Ecto neural progenitor cell (in vitro differentiated cells): ENCODE results near the gene CNTNAP2.
"Not testable (repeated sequence)": the region's sequence is repeated elsewhere in the genome, so short reads cannot be mapped to it uniquely, and the experiment has no call there.

Source experiments
- DNase-seq: peaks from one replicate; pipeline ENCODE4 v3.0.0-alpha.2; 2018; ENCODE audit warnings: low spot score

Gene CNTNAP2

DNA sequence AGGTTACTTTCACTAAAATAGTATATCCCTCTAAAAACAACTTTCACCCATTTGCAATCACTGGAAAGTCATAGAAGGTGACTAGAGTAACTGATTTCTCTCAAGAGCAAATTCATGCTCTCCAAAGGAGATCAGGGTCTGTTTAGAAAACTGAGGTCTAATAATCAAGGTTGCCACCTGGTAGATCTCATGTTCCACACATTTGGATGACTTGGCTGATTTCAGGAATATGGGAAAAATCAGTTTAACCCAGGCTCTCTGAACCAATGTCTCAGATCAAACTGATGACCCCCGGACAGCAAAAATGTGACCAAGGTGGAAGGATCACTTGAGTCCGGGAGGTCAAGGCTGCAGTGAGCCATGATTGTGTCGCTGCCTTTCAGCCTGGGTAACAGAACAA, 1911.6 kb downstream of the CNTNAP2 start:
- DNase-seq = no peak

DNA sequence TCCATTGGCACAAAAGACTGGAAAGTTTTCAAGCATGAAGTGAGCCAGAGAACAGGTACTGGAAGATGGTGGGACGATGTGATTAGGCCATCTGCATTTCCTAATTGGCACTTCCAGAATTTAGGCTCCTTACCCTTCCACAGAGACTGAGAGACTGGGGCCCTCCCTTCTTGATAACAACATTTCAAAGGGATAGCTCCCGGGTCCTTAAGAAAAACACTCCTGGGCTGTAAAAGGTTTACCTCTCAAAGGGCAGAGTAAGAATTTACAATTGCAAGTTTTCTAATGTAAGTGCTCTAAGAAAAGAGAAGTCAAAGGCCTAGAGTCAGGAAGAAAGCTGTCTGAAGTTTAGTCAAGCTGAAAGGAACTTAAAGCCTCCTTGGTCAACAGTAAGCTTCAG, 1914.4 kb downstream of the CNTNAP2 start:
- no peak for DNase-seq

DNA sequence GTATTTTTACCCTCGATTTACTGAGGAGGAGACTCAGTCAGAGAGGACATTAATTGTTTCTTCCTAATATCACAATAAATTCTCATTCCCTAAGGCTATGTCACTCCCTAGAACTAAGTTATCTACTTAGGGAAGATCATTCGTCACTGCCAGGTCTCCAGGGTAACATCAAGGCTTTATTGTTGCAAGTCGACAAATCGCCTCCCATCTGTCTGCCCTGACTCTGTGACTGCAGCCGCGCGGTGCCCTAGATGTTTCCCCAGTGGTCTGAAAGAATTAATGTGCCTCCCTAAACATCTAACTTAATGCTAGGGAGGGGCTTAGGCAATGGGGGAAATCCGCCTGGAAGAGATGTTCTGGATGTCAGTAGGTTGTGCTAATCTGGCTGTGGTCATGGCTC, 1915.2 kb downstream of the CNTNAP2 start:
- no peak for DNase-seq

DNA sequence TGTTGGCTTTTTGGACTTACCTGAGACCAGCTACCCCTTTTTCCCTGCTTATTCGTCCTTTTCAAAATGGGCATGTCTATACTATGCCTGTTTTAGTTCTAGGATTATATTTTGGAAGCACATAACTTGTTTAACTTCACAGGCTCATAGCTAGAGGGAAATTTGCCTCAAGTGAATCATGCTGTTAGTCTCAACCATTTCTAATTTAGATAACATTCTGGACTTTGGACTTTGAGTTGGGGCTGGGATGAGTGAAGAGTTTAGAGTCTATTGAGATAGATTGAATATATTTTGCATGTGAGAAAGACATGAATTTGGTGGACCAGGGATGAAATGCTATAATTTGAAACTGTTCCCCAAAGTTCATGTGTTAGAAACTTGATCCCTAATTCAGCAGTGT, 1919.3 kb downstream of the CNTNAP2 start:
- no peak for DNase-seq

DNA sequence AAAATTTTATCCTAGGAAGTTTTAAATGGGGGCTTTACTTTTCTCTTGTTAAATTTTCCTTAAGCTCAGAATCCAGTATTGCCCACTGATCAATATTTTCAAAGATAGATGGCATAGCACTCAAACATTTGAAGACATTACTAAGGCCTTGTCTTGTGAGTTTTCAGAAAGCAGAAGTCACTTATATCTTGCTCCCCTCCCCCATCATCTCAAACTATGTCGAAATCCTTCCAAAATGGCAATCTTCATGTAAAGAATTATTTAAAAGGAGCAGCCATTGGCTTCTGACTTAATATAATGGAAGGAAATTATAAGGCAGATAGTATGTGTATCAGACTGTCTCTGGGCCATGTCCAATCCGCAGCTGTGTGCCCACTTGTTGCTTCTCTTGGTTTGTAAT, 1920.4 kb downstream of the CNTNAP2 start:
- DNase-seq = no peak

DNA sequence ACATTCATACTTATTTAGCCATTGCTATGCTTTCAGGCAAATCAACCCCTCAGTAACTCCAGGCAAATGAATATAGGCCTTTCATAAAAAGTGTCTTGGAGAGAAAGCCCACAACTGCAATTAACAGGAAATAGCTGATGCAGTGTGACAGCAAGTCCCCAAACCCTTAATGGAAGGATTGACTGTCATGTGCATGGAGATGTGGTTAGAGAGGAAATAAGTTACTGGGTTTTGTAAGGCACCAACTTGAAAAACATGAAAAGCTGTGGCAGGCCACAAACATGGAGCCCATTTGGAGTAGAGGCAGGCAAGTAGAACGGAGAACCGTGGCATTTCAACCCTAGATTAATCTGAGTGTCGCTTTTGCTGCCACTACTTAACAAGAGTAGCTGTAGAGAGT, 1924.6 kb downstream of the CNTNAP2 start:
- no peak for DNase-seq

DNA sequence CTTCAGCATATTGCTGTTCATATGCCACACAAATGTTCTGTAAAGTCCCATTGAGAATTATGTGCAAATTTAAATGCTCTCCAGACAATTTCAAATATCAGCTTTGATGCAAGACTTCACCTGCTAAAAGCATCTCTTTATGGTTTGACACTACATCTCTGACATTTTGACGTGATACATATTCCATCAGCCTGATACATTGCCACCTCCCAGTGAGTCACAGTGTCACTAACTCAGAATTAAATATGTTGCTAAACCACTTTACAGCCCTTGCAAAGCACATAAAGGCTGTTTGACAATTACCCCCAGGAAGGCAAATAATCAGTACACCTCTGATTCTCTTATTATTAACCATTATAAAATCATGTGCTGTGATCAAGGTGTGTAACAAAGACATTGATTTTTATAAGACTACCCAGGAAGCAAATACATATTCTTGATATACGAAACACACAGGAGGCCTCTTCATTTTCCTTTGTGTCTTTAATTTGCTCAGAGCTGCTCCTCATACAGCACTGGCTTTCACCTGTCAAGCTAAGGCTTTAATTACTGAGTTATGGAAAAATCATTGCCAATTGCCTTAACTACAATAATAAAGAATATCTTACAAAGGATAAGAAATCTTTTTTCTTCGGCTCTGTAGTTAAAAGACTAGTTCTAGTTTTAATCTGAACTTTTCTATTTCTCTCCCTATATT, 1926.5 kb downstream of the CNTNAP2 start:
- no peak for DNase-seq

DNA sequence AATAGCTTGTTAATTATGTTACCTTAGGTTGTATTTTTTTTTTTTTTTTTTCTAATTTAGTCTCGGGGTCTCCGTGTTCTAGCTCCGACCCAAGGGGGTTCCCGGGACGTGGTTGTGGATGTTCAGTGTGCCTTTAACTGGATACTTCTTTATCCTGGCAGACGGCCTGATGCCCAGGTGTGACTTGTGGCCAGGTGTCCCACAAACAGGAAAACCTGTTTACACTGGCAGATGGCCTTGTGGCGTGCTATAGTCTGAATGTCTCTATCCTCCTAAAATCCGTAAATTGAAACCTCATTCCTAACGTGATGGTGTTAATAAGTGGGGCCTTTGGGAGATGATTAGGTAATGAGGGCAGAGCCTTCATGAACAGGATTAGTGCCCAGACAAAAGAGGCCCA, 1927.6 kb downstream of the CNTNAP2 start:
- DNase-seq = no peak

DNA sequence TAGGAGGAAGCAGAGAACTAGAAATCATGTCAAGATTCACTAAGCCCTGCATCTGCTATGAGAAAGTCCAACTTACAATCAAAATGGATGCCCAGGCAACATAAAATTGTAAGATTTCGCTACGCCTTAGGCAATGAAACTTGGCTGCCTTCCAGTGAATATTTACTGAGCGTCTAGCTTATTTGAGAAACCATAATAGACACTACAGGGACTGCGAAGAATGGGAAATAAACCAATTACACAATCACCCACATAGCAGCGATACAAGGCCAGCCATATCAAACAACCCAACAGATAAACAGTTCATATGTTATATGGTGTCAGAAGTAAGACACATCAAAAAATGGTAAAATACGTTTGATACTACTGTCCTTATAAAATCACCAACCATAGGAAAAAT, 1928.9 kb downstream of the CNTNAP2 start:
- no peak for DNase-seq

DNA sequence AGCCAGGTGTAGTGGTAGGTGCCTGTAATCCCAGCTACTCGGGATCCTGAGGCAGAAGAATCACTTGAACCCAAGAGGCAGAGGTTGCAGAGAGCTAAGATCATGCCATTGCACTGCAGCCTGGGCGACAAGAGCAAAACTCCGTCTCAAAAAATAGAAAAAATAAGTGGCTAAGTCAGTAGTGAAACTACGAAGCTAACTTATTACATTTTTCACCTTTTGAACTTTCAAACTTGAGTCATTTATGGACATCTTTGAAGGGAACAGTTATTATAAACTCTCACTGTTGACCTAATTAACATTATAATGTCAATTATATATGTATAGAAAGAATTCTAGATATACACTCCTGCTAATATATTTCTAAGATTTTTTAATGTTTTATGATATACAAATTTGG, 1932.5 kb downstream of the CNTNAP2 start:
- DNase-seq = no peak

DNA sequence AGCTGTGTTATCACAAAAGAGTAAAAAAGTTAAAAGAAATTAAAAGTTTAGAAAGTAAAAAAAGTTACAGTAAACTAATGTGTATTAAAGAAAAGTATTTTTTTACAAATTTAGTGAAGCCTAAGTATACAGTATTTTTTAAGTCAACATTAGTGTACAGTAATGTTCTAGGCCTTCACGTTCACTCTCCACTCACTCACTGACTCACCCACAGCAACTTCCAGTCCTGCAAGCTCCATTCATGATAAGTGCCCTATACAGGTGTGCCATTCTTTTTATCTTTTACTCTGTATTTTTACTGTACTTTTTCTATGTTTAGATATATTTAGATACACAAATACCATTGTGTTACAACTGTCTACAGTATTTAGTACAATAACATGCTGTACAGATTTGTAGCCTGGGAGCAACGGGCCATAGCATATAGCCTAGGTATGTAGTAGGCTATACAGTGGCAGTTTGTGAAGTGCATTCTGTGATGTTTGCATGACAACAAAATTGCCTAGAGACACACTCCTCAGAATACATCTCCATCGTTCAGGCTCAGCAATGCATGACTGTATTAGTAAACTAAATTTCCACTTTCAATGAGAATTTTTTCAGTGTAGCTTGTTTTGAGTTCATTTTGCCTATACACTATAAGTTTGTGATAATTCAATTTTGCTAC, 1934.0 kb downstream of the CNTNAP2 start:
- no peak for DNase-seq

DNA sequence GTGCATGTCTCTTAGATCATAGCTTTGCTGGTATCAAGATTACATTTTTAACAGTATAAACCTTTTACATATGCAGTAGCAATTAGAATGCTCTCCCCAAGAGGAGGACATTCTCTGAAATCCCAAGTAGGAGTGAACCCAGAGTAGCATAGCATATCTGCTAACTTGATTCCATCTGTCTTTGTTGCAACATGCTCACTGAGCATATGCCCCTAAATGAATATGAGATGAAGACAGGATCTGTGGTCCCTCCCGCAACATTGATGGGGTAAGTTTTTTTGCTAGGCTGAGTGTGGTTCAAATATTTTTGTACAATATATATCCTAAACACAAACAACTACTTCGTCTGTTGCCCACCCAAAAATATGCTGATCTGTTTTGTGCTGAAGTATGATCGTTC, 1939.8 kb downstream of the CNTNAP2 start:
- DNase-seq = no peak

DNA sequence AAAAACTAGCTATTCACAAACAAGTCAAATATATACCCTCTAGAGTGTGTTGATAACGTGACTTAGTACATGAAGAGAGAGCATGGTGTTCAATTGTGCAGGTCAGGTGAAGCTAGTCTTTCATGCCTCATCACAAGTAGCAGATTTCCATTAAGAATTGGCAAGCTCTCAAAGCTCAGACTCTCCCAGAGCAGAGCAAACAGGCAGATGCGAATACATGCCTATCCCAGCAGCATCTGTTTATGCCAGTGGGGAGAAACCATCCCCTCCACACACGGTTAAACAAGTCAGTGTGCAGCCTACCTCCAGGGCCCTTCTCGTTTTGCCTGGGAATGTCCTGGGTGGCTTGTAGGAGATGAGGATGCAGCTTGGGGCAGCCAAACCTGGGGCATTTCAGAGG, 1941.5 kb downstream of the CNTNAP2 start:
- no peak for DNase-seq

DNA sequence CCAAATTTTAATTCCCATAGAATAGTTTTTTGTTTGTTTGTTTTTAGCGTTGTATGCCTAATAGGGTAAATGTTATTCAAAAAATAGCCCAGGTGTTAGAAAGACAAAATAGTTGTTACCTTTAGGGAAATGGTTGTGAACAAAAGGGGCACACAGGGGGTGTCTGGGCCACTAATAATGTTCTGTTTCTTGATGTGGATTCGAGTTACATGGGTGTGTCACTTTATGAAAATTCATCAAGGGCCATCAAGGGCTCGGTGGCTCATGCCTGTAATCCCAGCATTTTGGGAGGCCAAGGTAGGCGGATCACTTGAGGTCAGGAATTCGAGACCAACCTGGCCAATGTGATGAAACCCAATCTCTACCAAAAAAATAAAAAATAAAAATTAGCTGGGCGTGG, 1942.2 kb downstream of the CNTNAP2 start:
- no peak for DNase-seq

DNA sequence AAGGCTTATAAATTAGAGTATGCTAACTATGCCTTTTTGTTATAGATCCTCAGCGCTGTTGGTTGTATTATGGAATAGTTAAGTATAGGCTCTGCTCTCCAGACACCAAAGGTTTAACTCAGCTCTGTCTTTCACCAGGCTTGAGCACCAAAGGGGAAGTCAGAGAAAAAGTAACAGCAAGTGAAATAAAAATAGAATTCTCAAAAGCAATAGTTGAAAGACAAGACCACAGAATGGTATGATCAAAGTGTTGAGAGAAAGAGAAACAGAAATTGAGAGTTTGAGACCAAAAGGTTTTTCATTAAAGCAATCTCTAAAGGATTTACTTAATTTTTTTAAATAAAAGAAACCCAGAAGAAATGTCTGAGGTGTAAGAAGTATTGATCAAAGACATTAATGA, 1944.1 kb downstream of the CNTNAP2 start:
- DNase-seq = no peak

DNA sequence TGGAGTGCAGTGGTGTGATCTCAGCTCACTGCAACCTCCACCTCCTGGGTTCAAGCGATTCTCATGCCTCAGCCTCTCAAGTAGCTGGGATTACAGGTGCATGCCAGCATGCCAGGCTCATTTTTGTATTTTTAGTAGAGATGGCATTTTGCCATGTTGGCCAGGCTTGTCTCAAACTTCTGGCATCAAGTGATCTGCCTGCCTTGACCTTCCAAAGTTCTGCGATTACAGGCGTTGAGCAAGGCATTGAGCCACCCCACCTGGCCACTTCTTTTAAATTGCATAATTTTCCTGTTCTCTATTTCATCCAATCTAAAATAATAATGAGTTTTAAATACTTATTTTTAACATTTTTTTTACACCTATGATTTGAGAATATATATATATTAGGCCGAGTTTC, 1961.5 kb downstream of the CNTNAP2 start:
- DNase-seq = not testable (repeated sequence)

DNA sequence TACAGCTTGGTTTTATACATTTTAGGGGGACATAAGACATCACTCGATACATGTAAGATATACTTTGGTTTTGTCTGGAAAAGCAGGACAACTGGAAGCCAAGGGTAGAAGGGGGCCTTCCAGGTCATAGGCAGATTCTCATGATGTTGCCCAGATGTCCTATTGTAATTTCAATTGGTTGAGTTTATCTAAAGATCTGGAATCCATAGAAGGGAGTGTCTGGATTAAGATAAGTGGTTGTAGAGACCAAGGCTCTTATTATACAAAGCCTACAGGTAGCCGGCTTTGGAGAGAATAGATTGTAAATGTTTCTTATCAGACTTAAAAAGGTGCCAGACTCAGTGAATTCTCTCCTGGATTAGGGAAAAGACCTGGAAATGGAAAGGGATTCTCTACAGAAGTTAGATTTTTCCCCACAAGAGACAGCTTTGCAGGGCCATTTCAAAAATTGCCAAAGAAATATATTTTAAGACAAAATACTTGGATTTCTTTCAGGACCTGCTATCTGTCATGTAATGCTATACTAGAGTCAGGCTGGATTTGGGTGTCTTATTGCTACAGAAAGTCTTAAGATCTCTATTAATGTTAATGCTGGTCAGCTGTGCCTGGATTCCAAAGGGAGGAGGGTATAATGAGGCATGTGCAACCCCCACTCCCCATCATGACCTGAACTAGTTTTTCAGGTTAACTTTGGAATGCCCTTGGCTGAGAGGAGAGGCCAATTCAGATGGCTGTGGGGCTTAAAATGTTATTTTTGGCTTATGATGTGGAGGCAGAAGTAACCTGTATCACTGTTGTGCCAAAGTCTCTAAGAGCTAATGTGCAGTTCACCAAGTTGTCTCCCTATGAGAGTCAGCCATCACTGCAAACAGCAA, 1962.8 kb downstream of the CNTNAP2 start:
- DNase-seq = no peak

DNA sequence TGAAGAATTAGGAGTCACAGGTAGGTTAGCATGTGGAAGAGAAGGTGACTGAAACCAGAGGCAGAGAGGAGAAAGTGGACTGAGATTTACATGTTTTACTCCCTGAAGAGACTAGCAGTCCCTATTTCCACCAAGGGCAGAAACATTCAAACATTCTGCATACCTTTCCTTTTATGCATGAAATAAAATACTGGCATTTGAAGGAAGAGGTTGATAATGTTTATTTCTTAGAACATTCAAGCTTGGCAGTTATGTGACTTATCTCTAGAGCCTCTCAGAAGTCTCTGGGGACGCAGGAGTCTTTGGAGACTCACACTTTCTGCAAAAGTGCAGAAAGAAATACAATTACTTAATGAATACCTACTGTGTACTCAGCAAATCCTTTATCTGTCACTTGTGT, 1966.8 kb downstream of the CNTNAP2 start:
- no peak for DNase-seq

DNA sequence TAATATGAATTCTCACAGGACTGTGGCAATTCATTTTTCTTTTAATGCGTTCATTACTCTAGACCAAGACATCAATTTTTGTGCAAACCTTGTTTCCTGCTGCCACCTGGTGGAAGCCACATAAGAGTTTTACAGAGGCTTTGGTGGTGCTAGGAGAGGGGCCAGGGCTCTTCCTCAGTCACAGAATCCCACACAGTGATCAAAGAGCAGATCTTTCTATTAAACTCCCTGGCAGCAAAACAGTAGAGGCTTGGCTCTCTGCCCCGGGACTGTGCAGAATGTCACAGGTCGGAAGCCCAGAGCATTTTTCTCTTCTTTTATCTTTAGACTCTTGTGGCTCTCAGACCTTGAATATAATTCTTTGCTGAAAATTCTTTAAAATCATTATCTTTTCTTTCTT, 1967.5 kb downstream of the CNTNAP2 start:
- DNase-seq = peak; percentile 65

DNA sequence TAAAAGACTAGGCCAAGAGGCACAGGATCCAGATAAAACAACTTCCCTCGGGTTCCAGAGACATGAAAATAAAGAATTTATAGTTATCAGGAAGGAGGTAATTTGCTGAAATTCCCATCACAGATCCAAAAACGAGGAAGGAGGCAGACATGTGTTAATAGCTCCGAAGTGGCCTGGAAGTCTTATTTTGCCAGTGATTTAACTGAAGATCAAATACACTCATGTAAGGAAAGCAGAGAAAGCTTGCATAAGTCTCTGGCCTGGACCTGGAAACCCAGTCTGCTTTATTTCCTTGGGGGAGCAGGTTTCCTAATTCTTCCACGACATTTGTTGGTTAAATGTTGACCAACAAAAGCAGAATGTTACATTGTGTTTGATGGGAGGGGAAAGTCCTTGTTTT, 1975.3 kb downstream of the CNTNAP2 start:
- DNase-seq = no peak

DNA sequence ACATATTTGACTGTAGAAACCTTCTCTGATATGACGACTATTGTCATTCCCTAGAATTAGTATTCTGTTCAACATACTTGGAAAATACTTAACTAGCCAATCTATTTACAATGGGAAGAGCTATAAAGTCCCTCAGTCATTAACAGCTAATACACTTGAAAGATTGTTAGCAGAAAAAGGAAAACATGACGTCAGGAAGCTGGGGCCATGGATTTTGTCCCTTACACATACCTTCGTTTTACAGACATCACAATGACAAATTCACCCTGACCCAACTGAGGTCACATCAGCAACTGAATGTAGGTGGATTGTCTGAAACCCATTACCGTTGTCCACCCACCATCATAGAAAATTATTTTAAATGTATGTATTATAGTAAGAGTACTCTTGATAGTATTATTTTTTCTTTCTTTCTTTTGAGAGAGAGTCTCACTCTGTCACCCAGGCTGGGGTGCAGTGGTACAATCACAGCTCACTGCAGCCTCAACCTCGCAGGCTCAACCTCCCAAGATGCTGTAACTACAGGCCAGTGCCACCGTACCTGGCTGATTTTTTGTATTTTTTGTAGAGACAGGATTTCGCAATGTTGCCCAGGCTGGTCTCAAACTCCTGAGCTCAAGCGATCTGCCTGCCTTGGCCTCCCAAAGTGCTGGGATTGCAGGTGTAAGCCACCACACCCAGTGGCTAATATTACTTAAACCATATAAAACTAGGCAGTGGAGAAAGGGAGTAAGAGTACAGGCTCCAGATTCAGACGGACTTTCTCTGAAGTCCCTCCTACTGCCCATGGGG, 1977.0 kb downstream of the CNTNAP2 start:
- no peak for DNase-seq

DNA sequence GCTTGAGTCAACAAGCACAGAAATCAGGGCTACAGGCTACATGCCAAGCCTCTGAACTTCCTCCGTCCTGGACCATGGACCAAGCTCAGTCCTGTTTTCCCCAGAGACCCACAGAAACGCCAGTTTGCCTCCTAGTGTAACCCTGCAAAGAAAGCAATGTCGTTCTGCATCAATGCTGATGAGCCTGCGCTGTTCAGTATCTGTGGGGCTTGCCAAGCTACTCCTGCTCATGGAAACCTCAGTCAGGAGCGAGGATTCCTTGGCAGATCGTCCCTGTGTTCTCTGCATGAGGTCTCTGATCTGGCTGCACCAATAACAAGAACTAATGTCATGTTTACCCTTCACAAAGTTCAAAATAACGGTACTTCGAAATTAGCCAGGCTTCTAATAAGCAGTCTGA, 1978.5 kb downstream of the CNTNAP2 start:
- DNase-seq = no peak
